ENCODE data around the gene PHACTR3.

Gene PHACTR3

GRCh38 chr20:59836767-59837166 lies 232.4 kb downstream of the PHACTR3 start:
- no peaks in the 10 kb centered on the region for H3K9me3 ChIP-seq
- TF ChIP-seq, protein P1, sequence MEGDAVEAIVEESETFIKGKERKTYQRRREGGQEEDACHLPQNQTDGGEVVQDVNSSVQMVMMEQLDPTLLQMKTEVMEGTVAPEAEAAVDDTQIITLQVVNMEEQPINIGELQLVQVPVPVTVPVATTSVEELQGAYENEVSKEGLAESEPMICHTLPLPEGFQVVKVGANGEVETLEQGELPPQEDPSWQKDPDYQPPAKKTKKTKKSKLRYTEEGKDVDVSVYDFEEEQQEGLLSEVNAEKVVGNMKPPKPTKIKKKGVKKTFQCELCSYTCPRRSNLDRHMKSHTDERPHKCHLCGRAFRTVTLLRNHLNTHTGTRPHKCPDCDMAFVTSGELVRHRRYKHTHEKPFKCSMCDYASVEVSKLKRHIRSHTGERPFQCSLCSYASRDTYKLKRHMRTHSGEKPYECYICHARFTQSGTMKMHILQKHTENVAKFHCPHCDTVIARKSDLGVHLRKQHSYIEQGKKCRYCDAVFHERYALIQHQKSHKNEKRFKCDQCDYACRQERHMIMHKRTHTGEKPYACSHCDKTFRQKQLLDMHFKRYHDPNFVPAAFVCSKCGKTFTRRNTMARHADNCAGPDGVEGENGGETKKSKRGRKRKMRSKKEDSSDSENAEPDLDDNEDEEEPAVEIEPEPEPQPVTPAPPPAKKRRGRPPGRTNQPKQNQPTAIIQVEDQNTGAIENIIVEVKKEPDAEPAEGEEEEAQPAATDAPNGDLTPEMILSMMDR (IDR thresholded peaks at IDR 0.05): no peak
- no peaks in the 10 kb centered on the region for H3K36me3 ChIP-seq
- no peak overlapping the region for H3K27ac ChIP-seq
- H3K27me3 ChIP-seq: peaks cover 32% of the 10 kb centered on the region
- no peak overlapping the region for H3K4me3 ChIP-seq (ENCODE audit: low read depth in 1 of 2, low read length in 1 of 2)
- no peaks in the 10 kb centered on the region for H3K4me1 ChIP-seq (ENCODE audit: control insufficient read depth in 1 of 2, insufficient read depth in 1 of 2, low read depth in 1 of 2, low read length in 1 of 2)

DNA sequence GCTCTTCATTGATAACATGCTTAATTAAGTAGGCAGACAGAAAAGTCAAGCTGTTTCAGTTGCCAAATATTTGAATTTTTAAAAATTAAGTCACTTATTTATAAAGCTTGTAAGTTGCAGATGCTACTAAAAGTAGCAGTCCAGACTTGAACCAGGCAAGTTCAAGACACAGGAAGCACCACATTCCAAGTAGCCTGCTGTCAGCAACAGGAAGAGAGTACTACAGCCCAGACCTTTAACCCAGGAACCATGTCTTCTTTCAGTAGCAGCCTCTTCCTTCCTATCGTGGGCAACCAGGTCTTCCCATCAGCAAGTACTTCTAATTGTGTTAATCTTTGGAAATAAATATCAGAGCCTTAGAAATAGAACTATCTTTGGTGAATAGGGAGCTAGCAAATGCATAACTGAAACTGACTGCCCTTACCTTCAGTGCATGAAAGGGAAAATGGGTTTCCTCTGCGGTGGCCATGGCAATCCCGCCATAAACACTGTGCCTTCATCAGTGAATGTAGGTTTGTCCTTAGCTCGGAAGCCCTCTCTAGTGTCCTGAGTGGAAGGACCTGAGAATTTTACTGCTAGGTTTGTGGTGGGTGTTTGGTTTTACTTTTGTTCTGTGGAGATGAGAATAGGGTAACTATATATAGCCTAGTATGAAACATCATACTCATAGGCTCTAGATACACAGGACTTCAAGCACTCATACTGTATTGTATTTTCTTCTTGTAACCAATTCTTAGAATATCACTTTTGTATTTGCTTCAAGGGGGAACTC lies 233.5 kb downstream of the PHACTR3 start:
- Histone ChIP-seq H3K27me3 (peaks cover 40% of the 10 kb centered on the region), H3K27ac (no peak overlapping the region)

GRCh38 chr20:59839400-59839799 lies 235.1 kb downstream of the PHACTR3 start:
- H3K27ac ChIP-seq: no peak overlapping the region
- H3K36me3 ChIP-seq: no peaks in the 10 kb centered on the region
- H3K9me3 ChIP-seq: no peaks in the 10 kb centered on the region
- no peak overlapping the region for H3K4me3 ChIP-seq (ENCODE audit: low read depth in 1 of 2, low read length in 1 of 2)
- H3K27me3 ChIP-seq: peaks cover 36% of the 10 kb centered on the region
- no peaks in the 10 kb centered on the region for H3K4me1 ChIP-seq (ENCODE audit: control insufficient read depth in 1 of 2, insufficient read depth in 1 of 2, low read depth in 1 of 2, low read length in 1 of 2)
- TF ChIP-seq, protein P1 (IDR thresholded peaks at IDR 0.05): no peak

More for the DNA sequence above, 233.5 kb downstream of the PHACTR3 start:
- TF ChIP-seq, protein P1 (IDR thresholded peaks at IDR 0.05): no peak
- Histone ChIP-seq H3K4me3 (ENCODE audit: low read depth in 1 of 2, low read length in 1 of 2) (no peak overlapping the region), H3K9me3 (no peaks in the 10 kb centered on the region), H3K4me1 (ENCODE audit: control insufficient read depth in 1 of 2, insufficient read depth in 1 of 2, low read depth in 1 of 2, low read length in 1 of 2) (no peaks in the 10 kb centered on the region), H3K36me3 (no peaks in the 10 kb centered on the region)

GRCh38 chr20:59845472-59845871 lies 241.1 kb downstream of the PHACTR3 start:
- Histone ChIP-seq H3K27me3 (peaks cover 11% of the 10 kb centered on the region), H3K27ac (no peak overlapping the region), H3K9me3 (no peaks in the 10 kb centered on the region), H3K36me3 (no peaks in the 10 kb centered on the region), H3K4me1 (ENCODE audit: control insufficient read depth in 1 of 2, insufficient read depth in 1 of 2, low read depth in 1 of 2, low read length in 1 of 2) (no peaks in the 10 kb centered on the region), H3K4me3 (ENCODE audit: low read depth in 1 of 2, low read length in 1 of 2) (no peak overlapping the region)
- TF ChIP-seq, protein P1 (IDR thresholded peaks at IDR 0.05): no peak

- H3K27ac ChIP-seq: no peak overlapping the region
- no peaks in the 10 kb centered on the region for H3K36me3 ChIP-seq
- no peak overlapping the region for H3K4me3 ChIP-seq (ENCODE audit: low read depth in 1 of 2, low read length in 1 of 2)
- no peaks in the 10 kb centered on the region for H3K4me1 ChIP-seq (ENCODE audit: control insufficient read depth in 1 of 2, insufficient read depth in 1 of 2, low read depth in 1 of 2, low read length in 1 of 2)
- no peaks in the 10 kb centered on the region for H3K9me3 ChIP-seq
- H3K27me3 ChIP-seq: no peaks in the 10 kb centered on the region
- TF ChIP-seq, protein P1 (IDR thresholded peaks at IDR 0.05): no peak
Measured at GRCh38 chr20:59848182-59848581, 243.8 kb downstream of the PHACTR3 start.
